Activated CD4-positive, alpha-beta T cell treated with anti-CD3 and anti-CD28 coated beads, Interleukin-2, amount 50 U/mL, for 48 hours (primary cell): ENCODE results near the gene PPFIBP2.

Source experiments
- DNase-seq, 2 experiments: peaks; one replicate each; pipeline ENCODE4 v3.0.0-alpha.2; 2020

PPFIBP2 gene

DNA sequence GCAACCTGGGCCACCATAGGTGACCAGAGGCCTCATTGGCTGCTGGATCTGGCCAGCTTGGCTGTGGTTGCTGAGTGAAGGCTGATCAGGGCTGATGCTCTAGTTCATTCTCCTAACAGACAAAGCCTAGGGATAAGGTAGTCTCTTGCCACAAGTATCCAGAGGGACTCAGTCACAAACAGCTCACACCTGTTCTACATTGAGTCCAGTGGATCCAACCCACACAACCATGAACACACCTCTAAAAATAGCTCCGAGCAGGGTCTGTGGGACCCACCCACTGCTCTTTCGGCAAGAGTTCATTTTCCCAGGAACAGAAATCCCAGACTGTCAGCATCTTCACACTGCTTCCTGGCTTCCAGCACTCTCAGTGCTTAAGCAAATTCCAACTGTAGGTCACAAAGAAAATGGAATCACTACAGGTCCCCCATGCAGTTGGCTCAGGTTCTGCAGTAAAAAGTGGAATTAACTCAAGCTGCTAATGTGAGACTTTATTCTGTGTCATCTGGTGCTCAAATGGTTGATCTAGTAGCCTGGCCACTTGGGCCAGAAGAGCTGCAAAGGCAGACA is 67.3 kb downstream of the PPFIBP2 start:
- DNase-seq = no peak

GRCh38 chr11:7582338-7582985 is 68.7 kb downstream of the PPFIBP2 start:
- no peak for DNase-seq

DNA sequence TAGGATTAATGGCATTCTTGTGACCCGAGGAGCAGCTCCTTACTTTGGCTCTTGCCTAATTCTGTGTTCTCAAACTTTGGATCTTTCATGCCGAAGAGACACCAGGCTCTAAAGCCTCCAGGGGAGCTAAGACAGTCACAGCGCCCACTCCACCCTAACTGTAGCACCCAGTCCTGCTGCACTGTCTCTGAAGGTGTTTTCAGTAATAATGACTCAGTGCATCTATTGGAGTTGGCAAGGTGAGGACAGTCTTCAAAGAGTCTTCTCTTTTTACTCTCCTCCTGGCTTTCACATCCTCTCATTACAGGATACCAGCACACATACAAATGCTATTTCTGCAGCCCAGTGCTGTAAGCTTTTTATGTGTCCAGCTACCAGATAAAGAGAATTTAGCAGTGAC is 69.4 kb downstream of the PPFIBP2 start:
- DNase-seq = no peak

- no peak for DNase-seq
Observed at GRCh38 chr11:7584910-7585309, 71.1 kb downstream of the PPFIBP2 start.

- no peak for DNase-seq
Observed at GRCh38 chr11:7585816-7586215, 72.0 kb downstream of the PPFIBP2 start.

DNA sequence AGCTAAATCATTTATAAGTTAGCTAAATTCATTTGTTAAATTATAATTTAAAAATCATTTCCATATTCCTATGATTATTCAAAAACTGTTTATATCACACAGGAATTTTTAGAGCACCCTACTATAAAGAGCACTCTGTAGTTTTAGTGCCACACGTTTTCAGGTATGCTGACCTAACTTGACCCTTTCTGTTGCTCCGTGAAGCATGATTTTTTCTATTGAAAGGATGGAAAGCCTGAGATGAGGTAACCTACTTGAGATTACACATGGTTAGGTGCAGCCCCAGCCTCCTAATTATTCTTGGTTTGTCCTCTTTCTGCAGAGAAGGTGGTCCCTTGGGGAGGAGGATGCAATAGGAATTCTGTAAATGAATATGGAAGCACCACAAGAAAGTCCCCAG is 72.6 kb downstream of the PPFIBP2 start:
- DNase-seq = no peak

- DNase-seq = no peak
Observed at GRCh38 chr11:7587712-7588111, 73.9 kb downstream of the PPFIBP2 start.

GRCh38 chr11:7589861-7590260 is 76.1 kb downstream of the PPFIBP2 start:
- no peak for DNase-seq

DNA sequence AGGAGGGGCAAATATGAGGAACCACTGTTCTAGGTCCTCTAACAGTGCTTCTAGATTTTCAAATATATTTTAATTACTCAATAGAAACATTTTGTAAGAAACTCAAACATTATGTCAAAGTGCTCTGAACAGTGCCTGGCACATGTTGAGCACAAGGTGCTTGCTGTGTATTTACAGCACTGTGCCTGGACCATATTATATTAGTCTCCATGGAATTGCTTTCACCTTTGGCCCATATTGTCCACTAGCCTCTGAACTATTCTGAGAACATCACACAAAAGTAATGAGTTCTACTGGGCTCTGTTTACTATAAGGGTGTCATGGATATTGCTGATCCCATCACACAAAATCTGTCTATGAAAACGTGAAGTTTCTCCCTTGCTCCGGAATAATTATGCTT is 76.7 kb downstream of the PPFIBP2 start:
- DNase-seq = no peak

DNA sequence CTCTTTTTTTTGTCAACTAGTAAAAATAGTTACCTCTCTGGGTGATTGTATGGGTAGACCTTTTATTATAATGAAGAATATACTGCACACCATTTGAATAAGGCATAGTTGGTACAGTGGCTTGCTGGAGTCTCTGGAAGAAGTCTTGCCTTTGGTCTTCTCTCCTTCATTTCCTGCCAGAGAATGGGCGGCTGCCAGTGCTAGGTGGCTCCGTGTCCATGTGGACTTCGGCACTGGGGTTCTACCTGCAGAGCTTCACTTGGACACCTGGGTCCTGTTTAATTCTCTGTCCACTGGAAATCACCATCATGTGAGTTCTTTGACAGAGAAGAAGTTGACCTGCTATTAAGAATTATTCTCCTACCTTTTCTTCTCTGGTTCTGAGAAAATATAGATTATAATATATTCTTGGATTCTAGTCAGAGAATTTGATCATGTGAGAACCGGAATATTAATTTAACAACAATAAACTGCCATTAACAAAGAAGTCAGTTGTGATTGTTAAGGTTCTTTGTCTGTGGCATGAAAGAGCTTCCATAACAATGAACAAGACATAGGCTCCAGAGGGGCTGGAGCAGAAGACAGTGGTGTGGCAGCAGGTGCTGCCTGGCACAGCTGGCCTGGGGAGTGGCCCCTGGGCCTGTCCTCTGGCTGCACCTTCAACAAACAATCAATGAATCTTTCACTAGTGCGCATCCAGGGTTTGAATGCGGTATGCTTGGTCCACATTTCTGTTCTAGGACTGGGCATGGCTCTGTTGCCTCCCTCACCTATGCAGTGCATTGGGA is 77.5 kb downstream of the PPFIBP2 start:
- no peak for DNase-seq

DNA sequence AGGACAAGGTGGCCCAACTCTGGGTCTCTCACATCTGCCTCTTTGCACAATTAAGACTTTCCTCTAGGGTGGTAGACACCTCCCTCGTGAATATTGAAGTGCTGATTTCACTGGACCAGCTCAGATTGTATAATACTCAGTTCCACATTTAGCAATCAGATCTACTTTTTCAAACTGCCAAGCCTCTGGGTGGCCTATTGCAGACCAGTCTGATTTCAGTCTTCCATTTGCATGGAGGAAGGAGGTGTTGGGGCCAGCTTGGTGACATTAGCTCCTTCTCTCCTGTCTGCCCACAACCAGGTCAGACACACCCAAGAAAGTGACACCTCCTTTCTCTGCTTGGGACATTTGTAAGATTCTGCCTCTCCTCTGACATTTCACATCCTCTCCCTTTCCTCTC is 78.2 kb downstream of the PPFIBP2 start:
- no peak for DNase-seq

GRCh38 chr11:7592711-7593110 is 78.9 kb downstream of the PPFIBP2 start:
- DNase-seq = no peak

- no peak for DNase-seq
Observed at GRCh38 chr11:7593481-7593880, 79.7 kb downstream of the PPFIBP2 start.

DNA sequence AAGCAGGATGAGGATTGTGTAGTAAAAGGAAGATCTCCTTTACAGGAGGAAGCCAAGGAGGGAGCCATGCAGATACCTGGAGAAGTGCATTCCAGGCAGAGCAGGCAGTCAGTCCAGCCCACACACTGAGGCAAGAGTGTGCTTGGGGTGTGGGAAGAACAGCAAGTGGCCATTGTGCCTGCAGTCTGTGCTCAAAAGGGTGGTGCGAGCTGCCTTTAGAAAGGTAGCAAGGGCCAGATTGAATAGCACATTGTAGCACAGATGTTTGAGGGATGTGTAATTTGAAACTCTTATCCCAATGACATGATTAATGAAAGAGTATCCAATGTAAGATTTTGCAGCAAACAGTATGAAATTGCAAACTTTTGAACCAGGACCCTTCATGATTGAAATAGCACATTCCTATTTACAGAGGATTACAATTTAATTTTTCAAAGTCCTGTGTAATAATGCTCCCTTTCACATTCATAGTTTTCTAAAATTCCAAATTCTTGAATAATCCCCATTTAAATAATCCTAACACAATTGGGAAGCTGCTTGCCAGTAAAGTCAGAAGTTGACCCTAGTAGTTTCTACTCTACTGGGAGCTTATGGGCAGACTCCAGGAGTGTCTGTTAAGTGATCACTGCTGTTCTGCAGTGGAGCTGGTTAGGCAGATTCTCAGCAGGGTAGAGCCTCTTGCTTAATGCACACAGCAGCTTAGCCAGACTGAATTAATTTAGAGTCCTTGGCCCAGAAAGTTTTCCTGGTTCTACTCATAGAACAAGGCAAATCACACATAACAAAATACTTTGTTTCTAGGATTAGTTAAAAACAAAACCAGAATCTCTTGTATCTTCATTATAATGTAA is 81.4 kb downstream of the PPFIBP2 start:
- no peak for DNase-seq

- DNase-seq = no peak
Observed at GRCh38 chr11:7595951-7596350, 82.2 kb downstream of the PPFIBP2 start.

- DNase-seq = no peak
Observed at GRCh38 chr11:7596975-7597391, 83.2 kb downstream of the PPFIBP2 start.

DNA sequence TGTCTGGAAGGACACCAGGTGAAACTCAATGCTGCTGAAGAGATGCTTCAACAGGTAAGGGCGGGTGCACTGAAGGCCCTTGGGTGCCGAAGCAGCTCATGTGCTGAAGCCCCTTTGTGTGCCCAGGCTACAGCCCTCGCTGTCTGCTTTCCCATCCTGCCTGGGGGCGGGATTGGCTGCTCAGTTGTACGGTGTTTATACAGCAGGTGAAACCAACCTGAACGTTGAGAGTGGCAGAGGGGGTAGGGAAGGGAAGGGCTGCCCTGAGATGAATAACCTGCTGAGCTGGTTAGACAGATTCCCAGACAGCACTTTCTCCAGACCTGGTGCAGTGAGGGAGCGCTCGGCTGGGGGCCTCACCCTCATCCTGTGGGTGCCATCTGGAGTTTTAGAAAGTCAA is 83.8 kb downstream of the PPFIBP2 start:
- DNase-seq = no peak

- no peak for DNase-seq
Observed at GRCh38 chr11:7599209-7599608, 85.4 kb downstream of the PPFIBP2 start.

- no peak for DNase-seq
Observed at GRCh38 chr11:7600205-7600775, 86.5 kb downstream of the PPFIBP2 start.

GRCh38 chr11:7603031-7603781 is 89.4 kb downstream of the PPFIBP2 start:
- no peak for DNase-seq

GRCh38 chr11:7604331-7604955 is 90.6 kb downstream of the PPFIBP2 start:
- DNase-seq = no peak
